K562 (cell line): ENCODE results near the gene BEST4. TPM values are rescaled to one million over a fixed set of nuclear protein-coding genes. Genes with fewer than 3 reads are reported as not detected.

Source experiments
- ATF1 ChIP-seq, 2 experiments: fragments of 450-650 bp in 1 of 2; IDR thresholded peaks; 2 replicates each; pipeline ENCODE4 v1.6.1; 2016; ENCODE audit warnings: missing compliant biosample characterization in 1 of 2, missing genetic modification characterization in 1 of 2
- BRD9 ChIP-seq: fragments of 450-650 bp; IDR thresholded peaks from 2 replicates; pipeline ENCODE4 v1.6.1; 2018; ENCODE audit warnings: low read depth; ENCODE audit not compliant: partially characterized antibody
- CBX5 ChIP-seq: IDR thresholded peaks from 2 replicates; pipeline ENCODE4 v1.6.1; 2014; ENCODE audit warnings: low read depth, borderline replicate concordance
- CTCF ChIP-seq, 3 experiments: IDR thresholded peaks in 2 of 3; conservative IDR thresholded peaks in 1 of 3; 2 replicates each; pipeline ENCODE4 v1.5.1; 2011 to 2012; ENCODE audit warnings: low read length in 3 of 3, mild to moderate bottlenecking in 3 of 3, control low read depth in 2 of 3, improper control_type of control experiment in 1 of 3, inconsistent platforms in 1 of 3, low read depth in 1 of 3, mixed read lengths in 1 of 3, moderate library complexity in 1 of 3; ENCODE audit not compliant: insufficient read depth in 2 of 3
- E2F8 ChIP-seq: fragments of 450-650 bp; IDR thresholded peaks from 2 replicates; pipeline ENCODE4 v1.7.1; 2018; ENCODE audit warnings: mild to moderate bottlenecking, low read depth; ENCODE audit not compliant: partially characterized antibody
- HNRNPH1 ChIP-seq: fragments of 200-400 bp; formaldehyde crosslinking; optimal IDR thresholded peaks from 2 replicates; pipeline ENCODE3; 2017; ENCODE audit warnings: low read depth, mild to moderate bottlenecking, low read length, moderate library complexity
- KDM4B ChIP-seq, 2 experiments: fragments of 450-650 bp in 1 of 2; sonication (generic) in 1 of 2; IDR thresholded peaks; 2 replicates each; pipeline ENCODE4 v1.6.1; 2016 to 2017; ENCODE audit warnings: borderline replicate concordance in 2 of 2, antibody characterized with exemption in 1 of 2, low read depth in 1 of 2, mild to moderate bottlenecking in 1 of 2
- KHSRP ChIP-seq: fragments of 450-650 bp; IDR thresholded peaks from 2 replicates; pipeline ENCODE4 v1.6.1; 2017
- MAZ ChIP-seq, 2 experiments: fragments of 450-650 bp in 1 of 2; sonication (generic) in 1 of 2; formaldehyde crosslinking; IDR thresholded peaks in 1 of 2; conservative IDR thresholded peaks in 1 of 2; 2 replicates each; pipeline versions ENCODE4 v1.4.0 to v1.5.0; 2020; ENCODE audit warnings: mild to moderate bottlenecking in 1 of 2, missing genetic modification reagents in 1 of 2
- NR2C1 ChIP-seq, 2 experiments: fragments of 450-650 bp; IDR thresholded peaks; 2 replicates each; pipeline ENCODE4 v1.6.1; 2017; ENCODE audit warnings: mild to moderate bottlenecking in 2 of 2, antibody characterized with exemption in 1 of 2, inconsistent platforms in 1 of 2, missing compliant biosample characterization in 1 of 2, missing genetic modification characterization in 1 of 2
- PTRF ChIP-seq: fragments of 450-650 bp; IDR thresholded peaks from 2 replicates; pipeline ENCODE4 v1.6.1; 2016; ENCODE audit warnings: mild to moderate bottlenecking, missing genetic modification characterization, missing compliant biosample characterization
- TBP ChIP-seq: optimal IDR thresholded peaks from 2 replicates; pipeline ENCODE3; 2011; ENCODE audit warnings: low read depth, low read length, improper control_type of control experiment
- THRAP3 ChIP-seq: fragments of 450-650 bp; IDR thresholded peaks from 2 replicates; pipeline ENCODE4 v1.6.1; 2016; ENCODE audit warnings: mild to moderate bottlenecking, inconsistent platforms, borderline replicate concordance
- THRB ChIP-seq: fragments of 450-650 bp; formaldehyde crosslinking; conservative IDR thresholded peaks from 2 replicates; pipeline ENCODE4 v1.4.0; 2022; ENCODE audit warnings: mild to moderate bottlenecking, missing genetic modification characterization
- ZBTB12 ChIP-seq: fragments of 250-450 bp; sonication (Bioruptor Pico); IDR thresholded peaks from 2 replicates; pipeline ENCODE4 v1.4.0; 2020
- ZFP36 ChIP-seq: fragments of 150-350 bp; IDR thresholded peaks from 2 replicates; pipeline ENCODE4 v1.6.1; 2018; ENCODE audit warnings: low read length, low read depth; ENCODE audit not compliant: partially characterized antibody
- ZNF197 ChIP-seq: fragments of 200-800 bp; sonication (Bioruptor generic); IDR thresholded peaks from 2 replicates; pipeline ENCODE4 v1.6.1; 2016; ENCODE audit warnings: low read depth, missing genetic modification characterization, missing compliant biosample characterization
- ZNF408 ChIP-seq: fragments of 250-450 bp; sonication (Bioruptor Pico); IDR thresholded peaks from 2 replicates; pipeline ENCODE4 v1.4.0; 2020; ENCODE audit warnings: low read depth, mild to moderate bottlenecking, moderate library complexity
- ZNF583 ChIP-seq: fragments of 250-450 bp; sonication (Bioruptor Pico); IDR thresholded peaks from 2 replicates; pipeline ENCODE4 v1.4.0; 2020
- ZNF785 ChIP-seq: fragments of 250-450 bp; sonication (Bioruptor Pico); IDR thresholded peaks from 2 replicates; pipeline ENCODE4 v1.4.0; 2020; ENCODE audit warnings: mild to moderate bottlenecking
- polyA plus RNA-seq, 8 experiments: library from polyadenylated mRNA; depleted of rRNA in 4 of 8; stranded (reverse) in 5 of 8; unstranded in 3 of 8; fragments of >200 nt; fragmentation: Nextera tagmentation in 2 of 8; fragmentation: Illumina TruSeq in 1 of 8; extraction: Ambion mirVana in 2 of 8; extraction: Trizol in 1 of 8; gene quantifications; 2 replicates each; pipeline versions ENCODE4 v1.2.1 to v1.2.3, GENCODE V29; 2011 to 2014; ENCODE audit warnings: inconsistent platforms in 1 of 8, missing spikeins in 1 of 8
- total RNA-seq, 7 experiments: library from RNA; depleted of rRNA in 6 of 7; stranded (reverse); fragments of >200 nt in 6 of 7; fragmentation: Illumina TruSeq in 2 of 7; extraction: Trizol in 2 of 7; gene quantifications; 2 replicates each; pipeline versions ENCODE4 v1.2.1 to v1.2.3, GENCODE V29; 2011 to 2021; ENCODE audit warnings: low replicate concordance in 1 of 7

Gene BEST4
- total and polyA plus RNA-seq, 9 of the 15 experiments (the other 6 are each of a cell fraction or from before 2014, with no cell fraction given): 0.07 to 0.11 TPM; not detected in 7

GRCh38 chr1:44786138-44786840 is 1.7 kb downstream of the BEST4 start (continued):
- TF ChIP-seq ATF1 (CRISPR knock-in tag; IDR thresholded peaks at IDR 0.05) (no peak), ATF1 (tag; IDR thresholded peaks at IDR 0.05) (no peak), THRAP3 (no peak), TBP (no peak), NR2C1 (IDR thresholded peaks at IDR 0.05) (no peak), NR2C1 (tag; IDR thresholded peaks at IDR 0.05) (no peak), ZFP36 (no peak), CBX5 (no peak), HNRNPH1 (no peak), ZBTB12 (no peak), ZNF197 (CRISPR knock-in tag) (no peak), ZNF408 (CRISPR knock-in tag) (no peak), PTRF (no peak), CTCF (IDR thresholded peaks at IDR 0.05 in 2 of 3, conservative IDR thresholded peaks at IDR 0.05 in 1 of 3; ENCODE audit: insufficient read depth in 2 of 3, low read depth in 1 of 3, low read length in 3 of 3) (peak; percentile 95 to 99 (median 96)), ZNF583 (CRISPR knock-in tag) (no peak), BRD9 (no peak), KDM4B (IDR thresholded peaks at IDR 0.05; ENCODE audit: borderline replicate concordance in 2 of 2, low read depth in 1 of 2) (no peak), KHSRP (no peak), THRB (CRISPR knock-in tag) (no peak), MAZ (CRISPR knock-in tag; conservative IDR thresholded peaks at IDR 0.05 in 1 of 2, IDR thresholded peaks at IDR 0.05 in 1 of 2) (peak; percentile 18 to 79; a peak in 2 of 4 replicates), ZNF785 (no peak), E2F8 (no peak)
